ENCODE measurements around the gene SLC46A2. TPM values are rescaled to one million over a fixed set of nuclear protein-coding genes. Genes with fewer than 3 reads are reported as not detected.

SLC46A2 gene
- total RNA-seq, 4 donors from 2014 or later = 0.27 TPM; not detected in 3

- no peak overlapping the region for H3K4me3 ChIP-seq (replicated peaks in 1 of 3)
- DNase-seq = no peak
- no peak overlapping the region for H3K27ac ChIP-seq
- no peaks in the 10 kb centered on the region for H3K9me3 ChIP-seq
- no peaks in the 10 kb centered on the region for H3K27me3 ChIP-seq
- WGBS, 2 donors = 85 to 89% methylated on average over 8 of the region's 8 CpGs
- TF ChIP-seq POLR2A (IDR thresholded peaks at IDR 0.05) = no peak
- TF ChIP-seq, protein P1, sequence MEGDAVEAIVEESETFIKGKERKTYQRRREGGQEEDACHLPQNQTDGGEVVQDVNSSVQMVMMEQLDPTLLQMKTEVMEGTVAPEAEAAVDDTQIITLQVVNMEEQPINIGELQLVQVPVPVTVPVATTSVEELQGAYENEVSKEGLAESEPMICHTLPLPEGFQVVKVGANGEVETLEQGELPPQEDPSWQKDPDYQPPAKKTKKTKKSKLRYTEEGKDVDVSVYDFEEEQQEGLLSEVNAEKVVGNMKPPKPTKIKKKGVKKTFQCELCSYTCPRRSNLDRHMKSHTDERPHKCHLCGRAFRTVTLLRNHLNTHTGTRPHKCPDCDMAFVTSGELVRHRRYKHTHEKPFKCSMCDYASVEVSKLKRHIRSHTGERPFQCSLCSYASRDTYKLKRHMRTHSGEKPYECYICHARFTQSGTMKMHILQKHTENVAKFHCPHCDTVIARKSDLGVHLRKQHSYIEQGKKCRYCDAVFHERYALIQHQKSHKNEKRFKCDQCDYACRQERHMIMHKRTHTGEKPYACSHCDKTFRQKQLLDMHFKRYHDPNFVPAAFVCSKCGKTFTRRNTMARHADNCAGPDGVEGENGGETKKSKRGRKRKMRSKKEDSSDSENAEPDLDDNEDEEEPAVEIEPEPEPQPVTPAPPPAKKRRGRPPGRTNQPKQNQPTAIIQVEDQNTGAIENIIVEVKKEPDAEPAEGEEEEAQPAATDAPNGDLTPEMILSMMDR (IDR thresholded peaks at IDR 0.05) = no peak
- intact Hi-C loops (cut with DNase I) = no loop called here
- H3K4me1 ChIP-seq = no peaks in the 10 kb centered on the region
- H3K36me3 ChIP-seq = no peaks in the 10 kb centered on the region
Measured at GRCh38 chr9:112839331-112839730, 51.3 kb downstream of the SLC46A2 start.

GRCh38 chr9:112838342-112838741 lies 52.3 kb downstream of the SLC46A2 start:
- no peaks in the 10 kb centered on the region for H3K9me3 ChIP-seq
- no peaks in the 10 kb centered on the region for H3K4me1 ChIP-seq
- no peak overlapping the region for H3K4me3 ChIP-seq (replicated peaks in 1 of 3)
- TF ChIP-seq, protein P1 (IDR thresholded peaks at IDR 0.05) = no peak
- TF ChIP-seq POLR2A (IDR thresholded peaks at IDR 0.05) = no peak
- no peaks in the 10 kb centered on the region for H3K27me3 ChIP-seq
- no peak for DNase-seq
- 96 to 100% methylated on average over 2 of the region's 2 CpGs for WGBS, 2 donors
- intact Hi-C loops (cut with DNase I) = no loop called here
- no peak overlapping the region for H3K27ac ChIP-seq
- H3K36me3 ChIP-seq = no peaks in the 10 kb centered on the region

GRCh38 chr9:112836394-112836793 lies 54.3 kb downstream of the SLC46A2 start:
- no peak overlapping the region for H3K27ac ChIP-seq
- TF ChIP-seq POLR2A (IDR thresholded peaks at IDR 0.05) = no peak
- TF ChIP-seq, protein P1 (IDR thresholded peaks at IDR 0.05) = no peak
- intact Hi-C loops (cut with DNase I) = no loop called here
- H3K4me3 ChIP-seq (replicated peaks in 1 of 3) = no peak overlapping the region
- H3K27me3 ChIP-seq = no peaks in the 10 kb centered on the region
- no peak for DNase-seq
- H3K9me3 ChIP-seq = no peaks in the 10 kb centered on the region
- peaks cover 6 to 8% of the 10 kb centered on the region in 2 donors for H3K4me1 ChIP-seq
- WGBS, 2 donors = 79 to 81% methylated on average over 3 of the region's 3 CpGs
- no peaks in the 10 kb centered on the region for H3K36me3 ChIP-seq

GRCh38 chr9:112833081-112833480 lies 57.6 kb downstream of the SLC46A2 start:
- Histone ChIP-seq H3K27me3 (no peaks in the 10 kb centered on the region), H3K4me1 (peaks cover 8 to 15% of the 10 kb centered on the region in 2 donors), H3K27ac (no peak overlapping the region), H3K9me3 (no peaks in the 10 kb centered on the region), H3K4me3 (replicated peaks in 1 of 3) (no peak overlapping the region), H3K36me3 (no peaks in the 10 kb centered on the region)
- TF ChIP-seq, protein P1 (IDR thresholded peaks at IDR 0.05) = no peak
- no peak for TF ChIP-seq POLR2A (IDR thresholded peaks at IDR 0.05)
- intact Hi-C loops (cut with DNase I) = no loop called here
- no peak for DNase-seq
- 92 to 95% methylated on average over 4 of the region's 4 CpGs for WGBS, 2 donors

DNA sequence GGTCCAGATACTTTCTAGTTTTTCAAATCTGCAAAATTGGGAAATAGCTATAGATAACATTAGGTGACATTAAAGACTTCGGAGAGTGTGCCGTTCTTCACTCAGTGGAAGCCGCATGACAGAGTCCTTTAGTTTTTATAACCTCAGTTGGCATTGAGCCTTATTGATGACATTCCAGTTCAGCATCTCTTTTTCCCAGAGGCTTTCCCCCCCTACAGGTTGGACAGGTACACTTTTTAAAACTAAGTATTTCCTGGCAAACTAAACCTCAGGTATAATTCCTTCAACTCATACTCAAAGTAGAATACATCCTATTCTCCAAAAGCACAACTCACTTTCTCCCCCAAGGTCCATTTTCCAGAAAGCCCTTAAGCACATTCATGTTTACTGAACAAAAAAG lies 58.7 kb downstream of the SLC46A2 start:
- Histone ChIP-seq H3K4me3 (replicated peaks in 1 of 3) (no peak overlapping the region), H3K4me1 (peaks cover 8 to 15% of the 10 kb centered on the region in 2 donors), H3K27ac (peak overlapping the region in 2 of 3 donors; percentile 64 to 75), H3K9me3 (no peaks in the 10 kb centered on the region), H3K27me3 (no peaks in the 10 kb centered on the region), H3K36me3 (no peaks in the 10 kb centered on the region)
- 69 to 88% methylated on average over 3 of the region's 3 CpGs for WGBS, 2 donors
- intact Hi-C loops (cut with DNase I) = no loop called here
- TF ChIP-seq POLR2A (IDR thresholded peaks at IDR 0.05) = no peak
- no peak for DNase-seq
